22Rv1 (cell line): ENCODE data around the gene ACAN.

Source experiments
- H3K27ac ChIP-seq: fragments of 450-650 bp; 2 replicates; pipeline ENCODE4 v1.5.1; 2017
- ZFX ChIP-seq: fragments of 450-650 bp; IDR thresholded peaks from 2 replicates; pipeline ENCODE4 v1.6.1; 2017; ENCODE audit warnings: antibody characterized with exemption, borderline replicate concordance
- TF ChIP-seq, protein P1 (sequence below): fragments of 450-650 bp; IDR thresholded peaks from 2 replicates; pipeline ENCODE4 v1.5.1; 2017; ENCODE audit warnings: mild to moderate bottlenecking

The ACAN gene

DNA sequence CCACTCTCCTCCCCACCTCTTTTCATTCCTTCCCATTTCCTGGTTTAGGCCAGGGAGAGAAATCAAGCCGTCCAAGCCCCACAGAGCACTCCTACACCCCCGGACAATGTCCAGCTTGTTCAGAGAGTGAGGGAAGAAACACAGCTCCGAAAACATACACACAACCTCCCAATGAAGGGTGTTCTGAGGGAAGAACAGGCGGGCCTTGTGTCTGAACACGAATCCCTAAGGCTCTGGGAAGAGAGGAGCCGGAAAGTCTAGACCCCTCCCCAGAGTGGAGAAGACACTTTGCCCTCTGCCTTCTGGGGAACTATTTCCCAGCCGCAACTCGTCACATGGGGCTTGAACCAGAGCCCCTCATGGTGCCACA lies 30.5 kb downstream of the ACAN start:
- H3K27ac ChIP-seq: no peak overlapping the region

DNA sequence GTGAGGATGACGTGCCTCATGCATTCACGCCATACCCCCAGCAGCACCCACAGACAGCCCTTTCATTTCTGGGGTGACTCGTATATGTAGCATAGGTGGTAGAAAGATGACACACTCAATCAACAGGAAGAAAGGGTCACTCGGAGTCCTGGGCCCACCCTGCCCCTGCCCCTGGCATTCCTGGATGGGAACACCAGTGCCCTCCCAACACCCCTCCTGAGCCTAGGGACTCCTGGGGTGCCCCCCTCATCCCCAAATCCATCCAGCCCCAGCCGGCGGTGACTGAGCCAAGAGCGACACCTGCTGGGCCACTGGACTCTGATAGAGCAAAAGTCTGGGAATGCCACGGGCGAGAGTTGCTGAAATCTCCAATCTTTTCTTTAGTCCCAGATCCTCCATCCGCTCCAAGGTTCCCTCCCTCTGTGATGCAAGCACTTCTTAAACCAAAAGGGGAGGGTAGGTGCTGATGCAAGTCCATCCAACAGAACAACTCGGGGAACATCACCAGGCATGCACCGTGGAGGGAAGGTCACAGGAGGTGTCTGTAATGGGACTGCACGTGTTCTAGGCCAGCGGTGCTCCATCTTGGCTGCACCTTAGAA lies 31.1 kb downstream of the ACAN start:
- no peak overlapping the region for H3K27ac ChIP-seq
- TF ChIP-seq, protein P1, sequence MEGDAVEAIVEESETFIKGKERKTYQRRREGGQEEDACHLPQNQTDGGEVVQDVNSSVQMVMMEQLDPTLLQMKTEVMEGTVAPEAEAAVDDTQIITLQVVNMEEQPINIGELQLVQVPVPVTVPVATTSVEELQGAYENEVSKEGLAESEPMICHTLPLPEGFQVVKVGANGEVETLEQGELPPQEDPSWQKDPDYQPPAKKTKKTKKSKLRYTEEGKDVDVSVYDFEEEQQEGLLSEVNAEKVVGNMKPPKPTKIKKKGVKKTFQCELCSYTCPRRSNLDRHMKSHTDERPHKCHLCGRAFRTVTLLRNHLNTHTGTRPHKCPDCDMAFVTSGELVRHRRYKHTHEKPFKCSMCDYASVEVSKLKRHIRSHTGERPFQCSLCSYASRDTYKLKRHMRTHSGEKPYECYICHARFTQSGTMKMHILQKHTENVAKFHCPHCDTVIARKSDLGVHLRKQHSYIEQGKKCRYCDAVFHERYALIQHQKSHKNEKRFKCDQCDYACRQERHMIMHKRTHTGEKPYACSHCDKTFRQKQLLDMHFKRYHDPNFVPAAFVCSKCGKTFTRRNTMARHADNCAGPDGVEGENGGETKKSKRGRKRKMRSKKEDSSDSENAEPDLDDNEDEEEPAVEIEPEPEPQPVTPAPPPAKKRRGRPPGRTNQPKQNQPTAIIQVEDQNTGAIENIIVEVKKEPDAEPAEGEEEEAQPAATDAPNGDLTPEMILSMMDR: peak; percentile 77
- TF ChIP-seq ZFX: no peak

More for the DNA sequence above, 30.5 kb downstream of the ACAN start:
- TF ChIP-seq ZFX: no peak
- TF ChIP-seq, protein P1: no peak

DNA sequence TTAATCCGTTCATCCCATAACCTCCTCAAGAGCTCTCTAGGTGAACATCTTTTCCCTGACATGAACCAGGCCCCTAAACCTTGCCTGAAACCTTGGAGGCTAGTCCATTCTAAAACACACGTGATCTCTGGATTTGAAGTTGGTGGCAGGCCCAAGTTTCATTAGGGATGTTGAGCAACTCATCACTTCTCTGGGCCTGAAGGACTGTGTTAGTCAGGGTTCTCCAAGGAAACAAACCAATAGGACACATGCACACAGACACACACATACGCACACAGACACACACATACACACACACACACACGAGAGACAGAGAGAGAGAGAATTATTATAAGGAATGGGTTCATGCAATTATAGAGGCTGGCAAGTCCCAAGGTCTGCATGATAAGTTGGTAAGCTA lies 31.9 kb downstream of the ACAN start:
- H3K27ac ChIP-seq: no peak overlapping the region
- no peak for TF ChIP-seq ZFX
- TF ChIP-seq, protein P1: no peak

DNA sequence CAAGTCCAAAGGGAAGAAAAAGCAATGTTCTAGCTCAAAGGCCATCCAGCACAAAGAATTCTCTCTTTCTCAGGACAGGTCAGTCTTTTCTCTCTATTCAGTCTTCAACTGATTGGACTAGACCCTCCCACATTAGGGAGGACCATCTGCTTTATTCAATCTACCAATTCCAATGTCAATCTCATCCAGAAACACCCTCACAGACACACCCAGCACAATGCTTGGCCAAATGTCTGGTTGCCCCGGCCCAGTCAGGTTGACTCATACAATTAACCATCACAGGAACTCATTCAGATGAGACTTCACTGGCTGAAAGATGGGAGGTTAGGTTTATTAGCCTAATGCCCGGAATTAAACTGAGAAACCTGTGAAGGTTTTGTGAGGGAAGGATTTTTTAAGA lies 32.4 kb downstream of the ACAN start:
- H3K27ac ChIP-seq: no peak overlapping the region
- no peak for TF ChIP-seq ZFX
- TF ChIP-seq, protein P1: no peak

DNA sequence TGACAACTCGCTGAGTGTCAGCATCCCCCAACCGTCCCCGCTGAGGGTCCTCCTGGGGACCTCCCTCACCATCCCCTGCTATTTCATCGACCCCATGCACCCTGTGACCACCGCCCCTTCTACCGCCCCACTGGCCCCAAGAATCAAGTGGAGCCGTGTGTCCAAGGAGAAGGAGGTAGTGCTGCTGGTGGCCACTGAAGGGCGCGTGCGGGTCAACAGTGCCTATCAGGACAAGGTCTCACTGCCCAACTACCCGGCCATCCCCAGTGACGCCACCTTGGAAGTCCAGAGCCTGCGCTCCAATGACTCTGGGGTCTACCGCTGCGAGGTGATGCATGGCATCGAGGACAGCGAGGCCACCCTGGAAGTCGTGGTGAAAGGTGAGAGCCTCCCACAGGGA lies 35.4 kb downstream of the ACAN start:
- TF ChIP-seq ZFX: no peak
- TF ChIP-seq, protein P1: peak; percentile 15; the same call in 1 of the 2 replicates
- no peak overlapping the region for H3K27ac ChIP-seq

DNA sequence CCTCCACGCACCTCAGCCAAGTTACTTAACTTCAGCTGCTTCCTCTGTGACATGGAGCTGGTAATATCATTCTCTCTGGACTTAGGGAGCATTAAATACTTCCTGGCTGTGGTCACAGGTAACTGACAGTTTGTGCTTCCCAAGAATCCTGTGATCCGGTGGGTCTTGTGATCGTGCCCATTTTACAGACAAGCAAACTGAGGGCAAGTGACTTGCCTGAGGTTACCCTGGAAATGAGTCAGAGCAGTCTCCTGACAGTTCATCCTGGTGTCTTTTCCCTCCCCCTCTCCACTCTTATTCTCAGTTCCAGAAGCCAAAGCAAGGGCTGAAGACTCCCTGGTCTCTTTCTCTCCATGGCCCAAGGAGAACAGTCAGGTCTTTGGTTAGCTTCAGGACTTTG lies 35.9 kb downstream of the ACAN start:
- no peak for TF ChIP-seq ZFX
- TF ChIP-seq, protein P1: no peak

DNA sequence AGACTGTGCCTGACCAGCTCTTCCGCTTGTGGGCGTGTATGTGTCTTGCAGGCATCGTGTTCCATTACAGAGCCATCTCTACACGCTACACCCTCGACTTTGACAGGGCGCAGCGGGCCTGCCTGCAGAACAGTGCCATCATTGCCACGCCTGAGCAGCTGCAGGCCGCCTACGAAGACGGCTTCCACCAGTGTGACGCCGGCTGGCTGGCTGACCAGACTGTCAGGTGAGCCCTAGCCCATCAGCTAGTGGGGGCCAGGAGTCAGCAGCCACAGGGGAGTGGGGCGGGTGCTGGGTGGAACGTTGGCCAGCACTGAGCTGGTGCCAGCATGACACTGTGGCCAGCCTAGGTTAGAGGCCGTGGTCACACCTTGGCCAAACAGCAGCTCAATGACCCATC lies 36.7 kb downstream of the ACAN start:
- H3K27ac ChIP-seq: no peak overlapping the region
- no peak for TF ChIP-seq ZFX
- TF ChIP-seq, protein P1: no peak

More for the DNA sequence above, 35.9 kb downstream of the ACAN start:
- no peak overlapping the region for H3K27ac ChIP-seq
